Measurements from ENCODE around the gene MAMDC4.

- TF ChIP-seq CTCF (IDR thresholded peaks at IDR 0.05; ENCODE audit: insufficient read depth, low read depth, low read length) (no peak), EZH2 (IDR thresholded peaks at IDR 0.05; ENCODE audit: insufficient read depth, low read length) (no peak)
Observed at GRCh38 chr9:136803551-136804508, 48.3 kb upstream of the MAMDC4 start.
